HEK293 (cell line): ENCODE measurements around the gene MKX.

Experiments
- CTCF ChIA-PET: fragments of 350-600 bp; formaldehyde crosslinking; extraction: SDS; loops from one replicate; lab custom pipeline; 2021; ENCODE audit warnings: antibody characterized with exemption; lab: Yijun Ruan, JAX
- POLR2A ChIA-PET: fragments of 300-600 bp; formaldehyde crosslinking; extraction: SDS; loops from one replicate; lab custom pipeline; 2020; ENCODE audit warnings: antibody characterized with exemption, inconsistent platforms; lab: Yijun Ruan, JAX
- H3K27ac ChIP-seq: fragments of 200-500 bp; sonication (Bioruptor generic); 2 replicates; pipeline ENCODE4 v1.5.1; 2014; ENCODE audit warnings: low read depth, low read length, control low read depth, inconsistent platforms; ENCODE audit errors: extremely low read depth
- H3K36me3 ChIP-seq, 2 experiments: fragments of 200-500 bp in 1 of 2; sonication (Bioruptor generic) in 1 of 2; 1 replicate in 1 of 2; 2 replicates in 1 of 2; pipeline ENCODE4 v1.5.1; 2014 to 2017; ENCODE audit warnings: inconsistent platforms in 2 of 2, low read length in 2 of 2; ENCODE audit not compliant: control insufficient read depth in 2 of 2, insufficient read depth in 1 of 2
- H3K4me1 ChIP-seq: fragments of 200-500 bp; sonication (Bioruptor generic); 2 replicates; pipeline ENCODE4 v1.5.1; 2014; ENCODE audit warnings: mild to moderate bottlenecking, low read length, inconsistent platforms; ENCODE audit not compliant: control insufficient read depth, insufficient read depth
- H3K4me3 ChIP-seq: 2 replicates; pipeline ENCODE4 v1.5.1; 2011; ENCODE audit warnings: low read depth, mild to moderate bottlenecking, control low read depth, low read length, moderate library complexity
- H3K9me3 ChIP-seq: fragments of 200-500 bp; sonication (Bioruptor generic); 2 replicates; pipeline ENCODE4 v1.5.1; 2014; ENCODE audit warnings: low read depth, low read length, inconsistent platforms; ENCODE audit not compliant: control insufficient read depth, insufficient read depth
- BCL11A ChIP-seq: fragments of 450-650 bp; formaldehyde crosslinking; IDR thresholded peaks from 2 replicates; pipeline ENCODE4 v1.5.1; 2016; ENCODE audit warnings: low read depth, missing biosample characterization, missing genetic modification characterization
- EGR2 ChIP-seq: fragments of 450-650 bp; formaldehyde crosslinking; IDR thresholded peaks from 2 replicates; pipeline ENCODE4 v1.5.1; 2016; ENCODE audit warnings: low read depth, missing biosample characterization, missing genetic modification characterization
- FEZF1 ChIP-seq: fragments of 450-650 bp; formaldehyde crosslinking; IDR thresholded peaks from 2 replicates; pipeline ENCODE4 v1.5.1; 2016; ENCODE audit warnings: missing biosample characterization, missing genetic modification characterization
- GLI2 ChIP-seq: fragments of 450-650 bp; formaldehyde crosslinking; IDR thresholded peaks from 2 replicates; pipeline ENCODE4; 2017; ENCODE audit warnings: missing biosample characterization, missing genetic modification characterization, low read depth, borderline replicate concordance
- HOXD13 ChIP-seq: sonication (generic); formaldehyde crosslinking; IDR thresholded peaks from 2 replicates; pipeline ENCODE4 v1.8.0; 2022; ENCODE audit warnings: missing genetic modification reagents, borderline replicate concordance
- KLF9 ChIP-seq: fragments of 450-650 bp; formaldehyde crosslinking; IDR thresholded peaks from 2 replicates; pipeline ENCODE4 v1.5.1; 2016; ENCODE audit warnings: missing biosample characterization, missing genetic modification characterization, low read depth
- SCRT1 ChIP-seq: fragments of 450-650 bp; formaldehyde crosslinking; IDR thresholded peaks from 2 replicates; pipeline ENCODE4 v1.5.1; 2016; ENCODE audit warnings: missing biosample characterization, missing genetic modification characterization, borderline replicate concordance
- ZBTB17 ChIP-seq: fragments of 450-650 bp; formaldehyde crosslinking; IDR thresholded peaks from 2 replicates; pipeline ENCODE4 v1.5.1; 2016; ENCODE audit warnings: missing biosample characterization, missing genetic modification characterization
- ZFHX2 ChIP-seq: fragments of 450-650 bp; formaldehyde crosslinking; conservative IDR thresholded peaks from 2 replicates; pipeline ENCODE4 v1.5.1; 2016; ENCODE audit warnings: missing biosample characterization, missing genetic modification characterization
- ZFP3 ChIP-seq: fragments of 450-650 bp; formaldehyde crosslinking; IDR thresholded peaks from 2 replicates; pipeline ENCODE4 v1.5.1; 2016; ENCODE audit warnings: low read depth, missing biosample characterization, missing genetic modification characterization
- ZIC2 ChIP-seq: fragments of 450-650 bp; formaldehyde crosslinking; IDR thresholded peaks from 2 replicates; pipeline ENCODE4 v1.5.1; 2016; ENCODE audit warnings: missing biosample characterization, missing genetic modification characterization
- ZNF155 ChIP-seq: fragments of 450-650 bp; formaldehyde crosslinking; IDR thresholded peaks from 2 replicates; pipeline ENCODE4 v1.5.1; 2016; ENCODE audit warnings: missing biosample characterization, missing genetic modification characterization
- ZNF48 ChIP-seq: fragments of 450-650 bp; formaldehyde crosslinking; IDR thresholded peaks from 2 replicates; pipeline ENCODE4 v1.5.1; 2016; ENCODE audit warnings: missing biosample characterization, missing genetic modification characterization
- ZNF521 ChIP-seq: fragments of 450-650 bp; formaldehyde crosslinking; IDR thresholded peaks from 2 replicates; pipeline ENCODE4 v1.5.1; 2017; ENCODE audit warnings: missing biosample characterization, mild to moderate bottlenecking, missing genetic modification characterization
- ZNF529 ChIP-seq: fragments of 450-650 bp; formaldehyde crosslinking; IDR thresholded peaks from 2 replicates; pipeline ENCODE4 v1.5.1; 2017; ENCODE audit warnings: missing genetic modification characterization, missing biosample characterization; ENCODE audit not compliant: insufficient replicate concordance
- ZNF548 ChIP-seq: fragments of 450-650 bp; formaldehyde crosslinking; IDR thresholded peaks from 2 replicates; pipeline ENCODE4 v1.5.1; 2016; ENCODE audit warnings: missing biosample characterization, missing genetic modification characterization
- ZNF571 ChIP-seq: fragments of 450-650 bp; formaldehyde crosslinking; IDR thresholded peaks from 2 replicates; pipeline ENCODE4 v1.5.0; 2017; ENCODE audit warnings: missing biosample characterization, missing genetic modification characterization
- ZNF624 ChIP-seq: fragments of 450-650 bp; formaldehyde crosslinking; IDR thresholded peaks from 2 replicates; pipeline ENCODE4 v1.5.1; 2017; ENCODE audit warnings: missing biosample characterization, missing genetic modification characterization
- ZNF670 ChIP-seq: fragments of 450-650 bp; formaldehyde crosslinking; IDR thresholded peaks from 2 replicates; pipeline ENCODE4 v1.5.1; 2016; ENCODE audit warnings: missing biosample characterization, missing genetic modification characterization, low read depth
- ZNF704 ChIP-seq: fragments of 450-650 bp; formaldehyde crosslinking; IDR thresholded peaks from 2 replicates; pipeline ENCODE4 v1.5.1; 2016; ENCODE audit warnings: missing biosample characterization, missing genetic modification characterization
- ZNF777 ChIP-seq: fragments of 450-650 bp; formaldehyde crosslinking; IDR thresholded peaks from 2 replicates; pipeline ENCODE4 v1.5.1; 2017; ENCODE audit warnings: missing biosample characterization, missing genetic modification characterization, borderline replicate concordance
- ZNF837 ChIP-seq: fragments of 450-650 bp; formaldehyde crosslinking; IDR thresholded peaks from 2 replicates; pipeline ENCODE4 v1.5.1; 2016; ENCODE audit warnings: missing biosample characterization, missing genetic modification characterization
- TF ChIP-seq, protein P1 (sequence below): fragments of 450-650 bp; formaldehyde crosslinking; IDR thresholded peaks from 2 replicates; pipeline ENCODE4 v1.5.1; 2016; ENCODE audit warnings: missing biosample characterization, missing genetic modification characterization
- TF ChIP-seq, protein P2 (sequence below): IDR thresholded peaks from 2 replicates; pipeline ENCODE4 v1.6.1; 2011; ENCODE audit warnings: mild to moderate bottlenecking, low read depth, low read length, borderline replicate concordance

Gene MKX

DNA sequence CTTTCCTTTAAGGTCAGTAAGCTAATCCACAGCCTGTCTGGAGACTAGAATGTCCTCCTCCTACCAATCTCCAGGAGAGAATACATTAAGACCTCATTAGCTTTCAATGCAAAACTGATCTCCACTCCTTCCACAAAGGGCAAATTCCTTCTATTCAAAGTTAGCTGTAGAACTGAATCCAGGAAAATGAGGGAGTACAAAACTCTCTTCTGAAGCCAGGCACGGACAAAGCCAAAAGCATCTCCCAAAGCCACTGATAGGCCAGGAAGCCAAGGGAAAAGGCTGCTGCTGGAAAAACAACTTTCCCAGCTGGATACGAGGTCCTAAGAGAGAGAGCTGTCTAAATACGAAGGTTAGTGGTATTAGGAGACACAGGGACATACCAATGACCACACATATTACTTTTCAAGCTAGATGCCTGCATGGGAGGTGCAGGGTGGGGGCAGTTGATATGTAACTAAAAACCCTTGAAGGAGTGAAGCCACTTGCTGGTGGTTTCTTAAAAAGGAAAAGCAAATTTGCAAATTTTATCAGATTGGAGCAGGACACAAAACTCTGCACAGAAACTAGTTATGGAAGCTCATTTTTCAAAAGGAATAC is 43.6 kb downstream of the MKX start:
- no peaks in the 10 kb centered on the region for H3K9me3 ChIP-seq
- no peaks in the 10 kb centered on the region for H3K36me3 ChIP-seq
- ChIA-PET POLR2A (no interaction called here), CTCF (no interaction called here)
- H3K27ac ChIP-seq = no peak overlapping the region
- no peaks in the 10 kb centered on the region for H3K4me1 ChIP-seq
- no peak overlapping the region for H3K4me3 ChIP-seq
- TF ChIP-seq FEZF1 (tag by site-specific recombination) = no peak
- no peak for TF ChIP-seq ZNF548 (tag by site-specific recombination)
- TF ChIP-seq SCRT1 (tag by site-specific recombination) = no peak
- no peak for TF ChIP-seq ZNF777 (tag by site-specific recombination)
- no peak for TF ChIP-seq ZNF155 (tag by site-specific recombination)
- no peak for TF ChIP-seq EGR2 (tag by site-specific recombination)
- TF ChIP-seq, all 188 proteins: peak for 0

GRCh38 chr10:27699776-27700175 is 45.8 kb downstream of the MKX start:
- Histone ChIP-seq H3K4me1 (no peaks in the 10 kb centered on the region), H3K9me3 (no peaks in the 10 kb centered on the region), H3K4me3 (no peak overlapping the region), H3K27ac (no peak overlapping the region), H3K36me3 (no peaks in the 10 kb centered on the region)
- no peak for TF ChIP-seq ZNF529 (tag by site-specific recombination)
- TF ChIP-seq ZNF837 (tag by site-specific recombination) = no peak
- no peak for TF ChIP-seq ZIC2 (tag by site-specific recombination)
- no peak for TF ChIP-seq ZFHX2
- no peak for TF ChIP-seq ZNF704 (tag by site-specific recombination)
- TF ChIP-seq ZNF521 = no peak
- ChIA-PET CTCF (no interaction called here), POLR2A (no interaction called here)

GRCh38 chr10:27698961-27699360 is 46.7 kb downstream of the MKX start:
- H3K36me3 ChIP-seq = no peaks in the 10 kb centered on the region
- TF ChIP-seq BCL11A (no peak), ZNF48 (no peak), KLF9 (tag by site-specific recombination) (no peak), HOXD13 (CRISPR knock-in tag) (no peak), ZFP3 (tag by site-specific recombination) (no peak), ZNF571 (tag by site-specific recombination) (no peak), ZNF777 (tag by site-specific recombination) (no peak), ZNF624 (tag by site-specific recombination) (no peak), ZBTB17 (tag by site-specific recombination) (no peak), ZNF670 (tag by site-specific recombination) (no peak), GLI2 (tag by site-specific recombination) (no peak)
- TF ChIP-seq, protein P1, sequence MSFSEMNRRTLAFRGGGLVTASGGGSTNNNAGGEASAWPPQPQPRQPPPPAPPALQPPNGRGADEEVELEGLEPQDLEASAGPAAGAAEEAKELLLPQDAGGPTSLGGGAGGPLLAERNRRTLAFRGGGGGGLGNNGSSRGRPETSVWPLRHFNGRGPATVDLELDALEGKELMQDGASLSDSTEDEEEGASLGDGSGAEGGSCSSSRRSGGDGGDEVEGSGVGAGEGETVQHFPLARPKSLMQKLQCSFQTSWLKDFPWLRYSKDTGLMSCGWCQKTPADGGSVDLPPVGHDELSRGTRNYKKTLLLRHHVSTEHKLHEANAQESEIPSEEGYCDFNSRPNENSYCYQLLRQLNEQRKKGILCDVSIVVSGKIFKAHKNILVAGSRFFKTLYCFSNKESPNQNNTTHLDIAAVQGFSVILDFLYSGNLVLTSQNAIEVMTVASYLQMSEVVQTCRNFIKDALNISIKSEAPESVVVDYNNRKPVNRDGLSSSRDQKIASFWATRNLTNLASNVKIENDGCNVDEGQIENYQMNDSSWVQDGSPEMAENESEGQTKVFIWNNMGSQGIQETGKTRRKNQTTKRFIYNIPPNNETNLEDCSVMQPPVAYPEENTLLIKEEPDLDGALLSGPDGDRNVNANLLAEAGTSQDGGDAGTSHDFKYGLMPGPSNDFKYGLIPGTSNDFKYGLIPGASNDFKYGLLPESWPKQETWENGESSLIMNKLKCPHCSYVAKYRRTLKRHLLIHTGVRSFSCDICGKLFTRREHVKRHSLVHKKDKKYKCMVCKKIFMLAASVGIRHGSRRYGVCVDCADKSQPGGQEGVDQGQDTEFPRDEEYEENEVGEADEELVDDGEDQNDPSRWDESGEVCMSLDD (tag by site-specific recombination) = no peak
- TF ChIP-seq, protein P2, sequence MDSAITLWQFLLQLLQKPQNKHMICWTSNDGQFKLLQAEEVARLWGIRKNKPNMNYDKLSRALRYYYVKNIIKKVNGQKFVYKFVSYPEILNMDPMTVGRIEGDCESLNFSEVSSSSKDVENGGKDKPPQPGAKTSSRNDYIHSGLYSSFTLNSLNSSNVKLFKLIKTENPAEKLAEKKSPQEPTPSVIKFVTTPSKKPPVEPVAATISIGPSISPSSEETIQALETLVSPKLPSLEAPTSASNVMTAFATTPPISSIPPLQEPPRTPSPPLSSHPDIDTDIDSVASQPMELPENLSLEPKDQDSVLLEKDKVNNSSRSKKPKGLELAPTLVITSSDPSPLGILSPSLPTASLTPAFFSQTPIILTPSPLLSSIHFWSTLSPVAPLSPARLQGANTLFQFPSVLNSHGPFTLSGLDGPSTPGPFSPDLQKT = no peak
- ChIA-PET POLR2A (no interaction called here), CTCF (interaction anchor here (0.7 kb wide), 2 partner anchors 15 to 216 kb away, joined by 3 to 4 read pairs; no protein-coding TSS in a partner anchor)
- H3K4me3 ChIP-seq = no peak overlapping the region
- H3K9me3 ChIP-seq = no peaks in the 10 kb centered on the region
- no peak overlapping the region for H3K27ac ChIP-seq
- no peaks in the 10 kb centered on the region for H3K4me1 ChIP-seq
